Fibroblast of skin of right biceps (primary cell): ENCODE measurements around the gene STPG3.

Experiments
- DNase-seq: peaks from one replicate; pipeline ENCODE4 v3.0.0-alpha.2; 2013

STPG3 gene

DNA sequence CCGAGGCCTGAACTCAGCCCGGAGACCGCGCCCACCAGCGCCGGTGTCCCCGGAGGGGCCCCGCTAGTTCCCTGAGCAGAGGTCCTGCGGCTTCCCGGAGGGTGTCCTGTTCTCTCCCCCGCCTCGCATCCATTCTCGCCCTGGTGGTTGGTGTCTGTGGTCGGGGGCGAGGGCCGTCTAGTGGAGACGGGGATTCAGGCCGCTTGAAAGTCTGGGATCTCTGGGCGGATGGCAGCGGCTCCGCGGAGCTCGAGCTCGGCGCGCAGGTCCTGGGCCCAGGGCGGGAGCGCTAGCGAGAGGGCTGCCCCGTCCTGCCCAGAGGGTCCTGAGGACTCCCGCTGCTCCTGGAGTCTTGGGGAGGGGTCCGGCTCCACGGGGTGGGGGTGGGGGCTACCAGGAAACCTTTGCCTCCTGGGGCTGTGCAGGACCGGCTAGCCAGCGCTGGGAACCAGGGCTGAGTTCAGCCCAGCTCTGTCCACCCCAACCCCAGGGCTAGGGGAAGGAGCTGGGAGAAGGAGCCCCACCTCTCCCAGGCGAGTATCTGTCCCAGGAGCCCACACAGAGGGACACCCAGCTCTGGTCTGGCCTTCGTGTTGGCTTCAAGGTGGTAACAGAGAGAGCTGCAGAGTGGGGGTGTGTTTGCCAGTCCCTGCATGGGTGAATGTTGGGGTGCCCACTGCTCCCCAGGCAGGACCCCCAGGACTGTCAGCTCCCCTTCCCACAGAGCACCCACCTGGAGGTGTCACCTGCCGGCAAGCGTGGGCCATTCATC, 30.4 kb downstream of the STPG3 start:
- DNase-seq = no peak

- no peak for DNase-seq
Measured at GRCh38 chr9:137286975-137287383, 35.9 kb downstream of the STPG3 start.

- DNase-seq = no peak
Measured at GRCh38 chr9:137293094-137293481, 42.0 kb downstream of the STPG3 start.

GRCh38 chr9:137293482-137294090, 42.5 kb downstream of the STPG3 start:
- no peak for DNase-seq

DNA sequence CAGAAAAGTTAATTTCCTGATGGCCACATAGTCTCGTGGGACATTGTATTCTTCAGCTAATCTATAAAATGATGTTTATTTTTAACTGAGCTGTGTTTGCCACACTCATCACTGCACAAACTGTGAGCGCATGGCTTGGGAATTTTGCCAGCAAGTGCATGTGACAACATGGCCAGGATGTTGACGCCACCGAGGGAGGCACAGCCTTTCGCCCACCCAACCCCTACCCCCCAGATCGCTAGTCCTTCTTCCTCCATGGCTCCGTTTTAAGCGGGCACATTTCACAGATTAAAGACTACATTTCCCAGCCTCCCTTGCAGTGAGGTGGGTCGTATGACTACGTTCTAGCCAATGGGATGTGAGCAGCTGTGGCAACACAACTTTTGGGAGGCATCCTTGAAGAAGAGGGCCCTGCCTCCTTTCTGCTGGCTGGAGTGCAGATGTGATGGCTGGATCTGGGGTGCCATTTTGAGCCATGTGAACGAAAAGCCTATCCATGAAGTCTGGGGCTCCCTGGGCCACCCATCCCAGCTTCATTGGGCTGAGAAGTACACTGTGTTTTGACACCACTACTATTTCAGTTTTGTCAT, 43.1 kb downstream of the STPG3 start:
- peak; percentile 47 for DNase-seq

DNA sequence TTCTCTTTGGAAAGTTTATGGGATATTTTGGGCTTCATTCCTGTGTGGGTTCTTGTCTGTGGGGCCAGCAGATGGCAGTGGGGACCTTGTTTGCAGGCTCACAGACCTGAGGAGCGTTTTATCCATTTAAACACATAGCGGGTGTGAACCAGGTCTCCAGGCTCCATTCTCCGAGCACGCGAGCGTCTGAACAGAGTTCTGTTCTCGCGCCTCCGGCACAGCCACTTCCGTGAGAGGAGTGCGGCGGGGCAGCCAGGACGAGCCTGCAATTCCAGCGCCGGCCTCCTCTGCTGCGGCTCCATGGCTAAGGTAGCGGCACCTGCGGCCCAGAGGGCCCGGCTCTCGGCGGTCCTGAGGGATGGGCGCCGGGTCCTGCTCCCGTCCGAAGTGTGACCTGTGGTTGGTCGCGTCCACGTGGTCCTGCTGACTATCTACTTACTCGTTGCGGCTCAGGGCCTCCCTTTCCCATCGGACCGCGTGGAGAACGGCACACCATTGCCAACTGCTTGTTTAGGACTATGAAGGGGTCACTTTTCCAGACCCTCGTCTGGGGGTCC, 43.7 kb downstream of the STPG3 start:
- peak; percentile 38 for DNase-seq

- DNase-seq = no peak
Measured at GRCh38 chr9:137295238-137295811, 44.2 kb downstream of the STPG3 start.

- no peak for DNase-seq
Measured at GRCh38 chr9:137295849-137296669, 45.0 kb downstream of the STPG3 start.

GRCh38 chr9:137296670-137297664, 45.9 kb downstream of the STPG3 start:
- no peak for DNase-seq

GRCh38 chr9:137297966-137298365, 46.9 kb downstream of the STPG3 start:
- no peak for DNase-seq

DNA sequence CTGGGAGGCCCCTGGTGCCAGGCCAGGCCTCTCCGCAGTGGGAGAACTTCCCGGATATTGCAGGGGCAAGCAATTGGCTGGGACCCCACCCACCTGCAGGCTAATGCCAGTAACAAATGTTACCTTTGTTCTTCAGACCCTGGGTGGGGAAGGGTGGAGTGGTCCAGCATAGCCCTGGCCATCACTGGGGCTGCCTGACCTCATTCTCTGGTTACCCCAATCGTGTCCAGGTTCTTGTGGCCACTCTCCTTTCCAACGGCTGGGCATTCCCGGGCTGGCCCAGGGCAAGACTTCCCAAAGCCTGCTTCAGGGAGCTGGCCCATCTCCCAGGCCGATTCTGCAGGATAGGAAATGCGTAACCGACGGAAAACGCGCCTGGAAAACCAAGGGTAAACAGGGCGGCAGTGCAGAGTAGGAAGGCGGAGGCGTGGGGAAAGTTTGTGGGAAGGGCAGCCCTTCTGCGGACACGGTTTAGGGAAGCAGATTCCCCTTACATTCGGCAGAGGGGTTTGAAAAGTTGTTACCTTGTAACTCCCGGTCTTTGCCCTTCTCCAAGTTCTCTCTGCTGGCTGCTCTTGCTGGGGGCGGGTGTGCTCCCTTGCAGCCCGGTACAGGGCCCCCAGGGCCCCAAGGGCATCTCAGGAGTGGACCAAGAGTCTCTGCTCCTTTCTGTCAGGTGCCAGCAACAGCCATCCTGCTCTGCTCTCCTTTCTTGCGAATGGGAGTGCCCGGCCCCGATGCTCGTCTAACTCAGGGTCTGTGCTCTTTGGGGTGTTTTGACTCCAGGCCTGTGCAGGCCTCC, 47.5 kb downstream of the STPG3 start:
- no peak for DNase-seq

GRCh38 chr9:137299203-137299565, 48.1 kb downstream of the STPG3 start:
- no peak for DNase-seq

DNA sequence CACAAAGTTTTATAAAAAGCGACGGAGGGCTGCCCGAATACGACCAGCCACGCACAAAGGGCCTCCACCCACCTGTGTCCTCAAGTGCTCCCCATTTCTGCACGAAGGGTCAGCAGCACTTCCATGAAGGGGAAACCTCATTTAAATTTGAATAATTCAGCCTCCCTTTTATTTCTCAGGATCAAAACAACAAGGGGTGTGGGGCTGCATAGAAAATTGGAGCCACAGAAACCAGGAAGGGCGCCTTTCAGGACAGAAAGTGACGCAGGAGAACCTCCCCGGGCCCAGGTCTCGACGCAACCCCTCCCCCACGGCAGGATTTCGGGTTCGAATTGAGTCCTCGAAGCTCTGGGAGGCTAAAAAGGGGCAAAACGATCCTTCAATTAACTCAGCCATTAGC, 48.9 kb downstream of the STPG3 start:
- DNase-seq = no peak

- DNase-seq = no peak
Measured at GRCh38 chr9:137300567-137301080, 49.5 kb downstream of the STPG3 start.

- peak; percentile 27 for DNase-seq
Measured at GRCh38 chr9:137301081-137301947, 50.2 kb downstream of the STPG3 start.

DNA sequence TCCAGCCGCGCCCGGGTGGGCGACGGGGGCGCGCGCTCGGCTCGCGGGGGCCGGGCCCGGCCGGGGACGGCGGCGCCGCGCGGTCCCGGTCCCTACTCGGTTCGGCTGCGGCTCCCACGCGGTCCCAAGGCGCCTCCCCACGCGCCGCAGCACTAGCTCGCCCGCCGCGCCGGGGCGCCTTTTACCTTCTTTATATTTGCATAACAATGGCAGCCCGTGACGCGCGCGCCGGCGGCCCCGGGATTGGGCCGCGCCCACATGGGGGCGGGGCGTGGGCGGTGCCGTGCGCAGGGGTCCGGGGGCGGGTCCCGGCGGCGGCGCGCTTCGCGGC, 51.0 kb downstream of the STPG3 start, which contains the start of gene NRARP:
Gene NRARP (minus strand): TSS at position 154 of the 331 bp plus-strand sequence. CDS start 343 bp downstream, outside the sequence.
- peak; percentile 78 for DNase-seq

DNA sequence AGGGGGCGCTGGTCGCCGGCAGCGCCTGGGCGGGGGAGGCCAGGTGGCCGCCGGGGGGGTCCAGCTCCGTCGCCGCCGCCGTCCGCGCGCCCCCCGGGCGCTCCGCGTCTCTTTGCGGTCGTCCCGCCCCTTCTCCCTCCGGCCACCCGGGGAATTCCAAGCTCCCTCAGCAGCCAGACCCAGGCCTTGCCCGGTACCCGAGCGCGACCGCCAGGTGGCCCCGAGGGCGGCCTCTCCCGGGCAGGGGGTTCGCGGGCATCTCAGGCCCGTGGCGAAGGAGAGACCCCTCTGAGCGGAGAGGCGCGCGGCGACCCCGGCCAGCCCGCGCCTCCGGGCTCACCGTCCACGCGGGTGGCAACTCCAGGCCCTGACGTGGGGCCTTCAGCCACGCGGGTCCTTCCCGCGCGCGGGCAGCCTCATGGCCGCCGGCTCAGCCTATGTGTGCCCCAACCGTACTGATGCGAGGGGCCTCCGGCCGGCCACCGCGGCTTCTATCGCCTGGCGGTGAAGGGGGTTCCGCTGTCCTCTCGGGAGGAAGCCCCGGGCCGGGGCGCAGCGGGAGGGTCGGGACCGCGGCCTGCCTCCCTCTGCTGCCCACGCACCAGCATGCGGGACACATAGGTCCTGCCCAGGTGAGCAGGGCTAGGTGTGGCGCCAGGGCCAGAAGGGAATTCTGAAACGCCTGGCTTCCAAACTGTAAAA, 51.5 kb downstream of the STPG3 start:
- DNase-seq = no peak
